Upper lobe of left lung (tissue), 6 donors: ENCODE measurements around the gene ADCY9. TPM values are rescaled to one million over a fixed set of nuclear protein-coding genes. Genes with fewer than 3 reads are reported as not detected.
A peak's percentile ranks its signal among the peaks of the same experiment; 100 is the strongest.
"Not testable (repeated sequence)": the region's sequence is repeated elsewhere in the genome, so short reads cannot be mapped to it uniquely, and the experiment has no call there.

Source experiments
- ATAC-seq, 2 donors: fragments of 200-7000 bp; cut with Tn5 transposase; one replicate each; pipeline ENCODE4 v1.9.1; 2022; ENCODE audit warnings: mild to moderate bottlenecking in 2 of 2, moderate library complexity in 2 of 2; ENCODE audit not compliant: low FRiP score in 2 of 2
- DNase-seq, 2 donors: peaks; one replicate each; pipeline ENCODE4 v3.0.0-alpha.2; 2019 to 2020
- H3K27ac ChIP-seq, 4 donors: fragments of 200-600 bp; sonication (generic); one replicate each; pipeline ENCODE4 v1.5.1; 2016 to 2019
- H3K27me3 ChIP-seq, 4 donors: fragments of 200-600 bp; sonication (generic); one replicate each; pipeline ENCODE4 v1.5.1; 2017 to 2019
- H3K36me3 ChIP-seq, 4 donors: fragments of 200-600 bp; sonication (generic); one replicate each; pipeline ENCODE4 v1.5.1; 2016 to 2019
- H3K4me1 ChIP-seq, 4 donors: fragments of 200-600 bp; sonication (generic); one replicate each; pipeline ENCODE4 v1.5.1; 2018 to 2019
- H3K4me3 ChIP-seq, 4 donors: fragments of 200-600 bp; sonication (generic); one replicate each; pipeline ENCODE4 v1.5.1; 2017 to 2019; ENCODE audit warnings: mild to moderate bottlenecking in 2 of 4, moderate library complexity in 1 of 4
- H3K9me3 ChIP-seq, 4 donors: fragments of 200-600 bp; sonication (generic); one replicate each; pipeline ENCODE4 v1.5.1; 2018 to 2019
- CTCF ChIP-seq, 6 experiments: fragments of 450-650 bp in 4 of 6; fragments of 200-600 bp in 2 of 6; sonication (generic) in 2 of 6; IDR thresholded peaks; one replicate each; pipeline ENCODE4 v1.5.1; 2016 to 2019; ENCODE audit warnings: antibody characterized with exemption in 6 of 6
- EP300 ChIP-seq, 4 donors: sonication (generic); formaldehyde crosslinking; IDR thresholded peaks; one replicate each; pipeline ENCODE4 v1.5.1; 2017; ENCODE audit warnings: antibody characterized with exemption in 4 of 4, control low read depth in 2 of 4
- POLR2A ChIP-seq, 4 donors: fragments of 450-650 bp; IDR thresholded peaks; one replicate each; pipeline ENCODE4 v1.5.1; 2016 to 2017; ENCODE audit warnings: antibody characterized with exemption in 4 of 4, mild to moderate bottlenecking in 2 of 4
- POLR2AphosphoS5 ChIP-seq, 2 donors: sonication (generic); formaldehyde crosslinking; IDR thresholded peaks; one replicate each; pipeline ENCODE4 v1.5.1; 2017; ENCODE audit warnings: antibody characterized with exemption in 2 of 2
- WGBS, 2 donors: methylation state at CpG; one replicate each; pipeline ENCODE4 v1.1.5; 2017 to 2018; 5-methylcytosine and 5-hydroxymethylcytosine counted together
- total RNA-seq, 6 donors: library from RNA; depleted of rRNA in 4 of 6; stranded (reverse); fragments of >200 nt in 4 of 6; gene quantifications; one replicate each; pipeline versions ENCODE4 v1.1.0 to v1.2.1, GENCODE V29; 2016 to 2021
- donor health status: DM: no; HTN: no; CAD: no; lungs with moderate emphysema.
- donor health status: DM: no; HTN: yes; CAD: no; lungs with severe emphysema.

The ADCY9 gene
- total RNA-seq, 6 donors from 2014 or later = 46.0 to 80.7 (median 68.4) TPM

GRCh38 chr16:3945751-3946603 lies 170.3 kb downstream of the ADCY9 start:
- 48 to 49% methylated on average over 11 of the region's 11 CpGs for WGBS, 2 donors
- peak overlapping the region; percentile 71 to 79 (median 74) for H3K27ac ChIP-seq
- H3K4me3 ChIP-seq = no peak overlapping the region
- ATAC-seq = peak; percentile 66 to 77
- H3K9me3 ChIP-seq = no peaks in the 10 kb centered on the region
- H3K27me3 ChIP-seq = no peaks in the 10 kb centered on the region
- TF ChIP-seq POLR2A (IDR thresholded peaks at IDR 0.05) = no peak
- peak in 1 of 4 donors; percentile 22 for TF ChIP-seq EP300 (IDR thresholded peaks at IDR 0.05)
- peak; percentile 20 to 39 for TF ChIP-seq POLR2AphosphoS5 (IDR thresholded peaks at IDR 0.05)
- TF ChIP-seq CTCF (IDR thresholded peaks at IDR 0.05) = no peak
- H3K36me3 ChIP-seq = no peaks in the 10 kb centered on the region
- DNase-seq = peak in 1 of 2 donors; percentile 88
- H3K4me1 ChIP-seq = peaks cover 19 to 36% (median 31%) of the 10 kb centered on the region in 4 donors

- H3K27ac ChIP-seq, DNase-seq, H3K4me3 ChIP-seq, H3K27me3 ChIP-seq, H3K9me3 ChIP-seq, H3K36me3 ChIP-seq, ATAC-seq: not testable (repeated sequence)
- H3K4me1 ChIP-seq = peaks cover 11 to 24% (median 20%) of the 10 kb centered on the region in 4 donors
- 86 to 87% methylated on average over 2 of the region's 2 CpGs for WGBS, 2 donors
Measured at GRCh38 chr16:3944457-3944856, 171.8 kb downstream of the ADCY9 start.

GRCh38 chr16:3942146-3942545 lies 174.1 kb downstream of the ADCY9 start:
- not testable (repeated sequence) for H3K27me3 ChIP-seq, ATAC-seq, DNase-seq, H3K36me3 ChIP-seq, H3K27ac ChIP-seq, H3K9me3 ChIP-seq, H3K4me3 ChIP-seq
- H3K4me1 ChIP-seq = peaks cover 21 to 27% (median 24%) of the 10 kb centered on the region in 4 donors
- 95 to 99% methylated on average over 4 of the region's 4 CpGs for WGBS, 2 donors

- Histone ChIP-seq H3K4me1 (peaks cover 9 to 14% (median 12%) of the 10 kb centered on the region in 4 donors), H3K9me3 (no peaks in the 10 kb centered on the region), H3K36me3 (no peaks in the 10 kb centered on the region), H3K4me3 (peak overlapping the region; percentile 20 to 58 (median 50)), H3K27me3 (no peaks in the 10 kb centered on the region), H3K27ac (peak overlapping the region in 2 of 4 donors; percentile 35 to 53)
- 17 to 19% methylated on average over 9 to 24 of the region's 43 CpGs for WGBS, 2 donors
- TF ChIP-seq POLR2A (IDR thresholded peaks at IDR 0.05) (no peak), POLR2AphosphoS5 (IDR thresholded peaks at IDR 0.05) (no peak), CTCF (IDR thresholded peaks at IDR 0.05) (peak; percentile 85 to 91 (median 89))
- ATAC-seq (peak; percentile 83 to 93), DNase-seq (peak; percentile 38 to 94)
Measured at GRCh38 chr16:3938843-3939624, 177.2 kb downstream of the ADCY9 start.

GRCh38 chr16:3938471-3938842 lies 177.8 kb downstream of the ADCY9 start:
- Histone ChIP-seq H3K9me3 (no peaks in the 10 kb centered on the region), H3K4me1 (peaks cover 9 to 14% (median 12%) of the 10 kb centered on the region in 4 donors), H3K4me3 (peak overlapping the region in 3 of 4 donors; percentile 44 to 58 (median 57)), H3K36me3 (no peaks in the 10 kb centered on the region), H3K27ac (peak overlapping the region in 1 of 4 donors; percentile 53), H3K27me3 (no peaks in the 10 kb centered on the region)
- 57 to 76% methylated on average over 19 of the region's 19 CpGs for WGBS, 2 donors
- peak; percentile 4 to 50 for ATAC-seq
- TF ChIP-seq CTCF (IDR thresholded peaks at IDR 0.05) (no peak), POLR2AphosphoS5 (IDR thresholded peaks at IDR 0.05) (no peak), POLR2A (IDR thresholded peaks at IDR 0.05) (no peak), EP300 (IDR thresholded peaks at IDR 0.05) (no peak)
- DNase-seq = no peak
